ENCODE measurements around the gene LPAR1.

The LPAR1 gene

GRCh38 chr9:110876929-110877328 is 161.3 kb downstream of the LPAR1 start:
- DNase-seq = no peak
- H3K4me1 ChIP-seq (ENCODE audit: low read length) = no peaks in the 10 kb centered on the region
- no peaks in the 10 kb centered on the region for H3K36me3 ChIP-seq (replicated peaks; ENCODE audit: insufficient read depth, low read length)
- no peaks in the 10 kb centered on the region for H3K9me3 ChIP-seq (replicated peaks; ENCODE audit: insufficient read depth, low read length)
- no peak overlapping the region for H3K27ac ChIP-seq (ENCODE audit: low read length)
- H3K9me2 ChIP-seq (replicated peaks; ENCODE audit: insufficient read depth, low read length) = no peaks in the 10 kb centered on the region
- H3K4me2 ChIP-seq (ENCODE audit: low read depth, low read length) = no peak overlapping the region
- no peaks in the 10 kb centered on the region for H3K27me3 ChIP-seq (replicated peaks; ENCODE audit: insufficient read depth, low read length)
- no peak for TF ChIP-seq EZH2phosphoT487 (IDR thresholded peaks at IDR 0.05; ENCODE audit: low read length)
- no peak for TF ChIP-seq CTCF (IDR thresholded peaks at IDR 0.05; ENCODE audit: low read length)
- no peak for TF ChIP-seq EZH2 (optimal IDR thresholded peaks at IDR 0.05; ENCODE audit: low read depth, low read length)
- no peaks in the 10 kb centered on the region for H4K20me1 ChIP-seq (ENCODE audit: insufficient read depth, low read length)
- no peak overlapping the region for H3K9ac ChIP-seq (ENCODE audit: low read length)
- no peak overlapping the region for H3K4me3 ChIP-seq (ENCODE audit: low read length)
- no peaks in the 10 kb centered on the region for H3K79me2 ChIP-seq (ENCODE audit: low read length)
- H2AFZ ChIP-seq (ENCODE audit: low read length) = no peak overlapping the region
- H3F3A ChIP-seq (ENCODE audit: insufficient read depth, low read length) = no peaks in the 10 kb centered on the region

GRCh38 chr9:110874963-110875674 is 163.2 kb downstream of the LPAR1 start:
- no peaks in the 10 kb centered on the region for H3K79me2 ChIP-seq (ENCODE audit: low read length)
- H2AFZ ChIP-seq (ENCODE audit: low read length) = no peak overlapping the region
- H3K9ac ChIP-seq (ENCODE audit: low read length) = no peak overlapping the region
- H3K4me2 ChIP-seq (ENCODE audit: low read depth, low read length) = no peak overlapping the region
- no peaks in the 10 kb centered on the region for H3F3A ChIP-seq (ENCODE audit: insufficient read depth, low read length)
- H3K4me3 ChIP-seq (ENCODE audit: low read length) = no peak overlapping the region
- DNase-seq = no peak
- no peaks in the 10 kb centered on the region for H4K20me1 ChIP-seq (ENCODE audit: insufficient read depth, low read length)
- no peaks in the 10 kb centered on the region for H3K36me3 ChIP-seq (replicated peaks; ENCODE audit: insufficient read depth, low read length)
- H3K4me1 ChIP-seq (ENCODE audit: low read length) = no peaks in the 10 kb centered on the region
- H3K27me3 ChIP-seq (replicated peaks; ENCODE audit: insufficient read depth, low read length) = no peaks in the 10 kb centered on the region
- no peak for TF ChIP-seq EZH2phosphoT487 (IDR thresholded peaks at IDR 0.05; ENCODE audit: low read length)
- TF ChIP-seq EZH2 (optimal IDR thresholded peaks at IDR 0.05; ENCODE audit: low read depth, low read length) = no peak
- TF ChIP-seq CTCF (IDR thresholded peaks at IDR 0.05; ENCODE audit: low read length) = no peak
- no peaks in the 10 kb centered on the region for H3K9me2 ChIP-seq (replicated peaks; ENCODE audit: insufficient read depth, low read length)
- no peak overlapping the region for H3K27ac ChIP-seq (ENCODE audit: low read length)
- no peaks in the 10 kb centered on the region for H3K9me3 ChIP-seq (replicated peaks; ENCODE audit: insufficient read depth, low read length)

- no peak overlapping the region for H3K4me2 ChIP-seq (ENCODE audit: low read depth, low read length)
- DNase-seq = no peak
- no peaks in the 10 kb centered on the region for H3K79me2 ChIP-seq (ENCODE audit: low read length)
- no peaks in the 10 kb centered on the region for H3K27me3 ChIP-seq (replicated peaks; ENCODE audit: insufficient read depth, low read length)
- no peaks in the 10 kb centered on the region for H3F3A ChIP-seq (ENCODE audit: insufficient read depth, low read length)
- H3K4me1 ChIP-seq (ENCODE audit: low read length) = no peaks in the 10 kb centered on the region
- H2AFZ ChIP-seq (ENCODE audit: low read length) = no peak overlapping the region
- TF ChIP-seq CTCF (IDR thresholded peaks at IDR 0.05; ENCODE audit: low read length) (no peak), EZH2phosphoT487 (IDR thresholded peaks at IDR 0.05; ENCODE audit: low read length) (no peak), EZH2 (optimal IDR thresholded peaks at IDR 0.05; ENCODE audit: low read depth, low read length) (no peak)
- no peaks in the 10 kb centered on the region for H3K9me2 ChIP-seq (replicated peaks; ENCODE audit: insufficient read depth, low read length)
- H3K4me3 ChIP-seq (ENCODE audit: low read length) = no peak overlapping the region
- H4K20me1 ChIP-seq (ENCODE audit: insufficient read depth, low read length) = no peaks in the 10 kb centered on the region
- H3K27ac ChIP-seq (ENCODE audit: low read length) = no peak overlapping the region
- H3K36me3 ChIP-seq (replicated peaks; ENCODE audit: insufficient read depth, low read length) = no peaks in the 10 kb centered on the region
- no peaks in the 10 kb centered on the region for H3K9me3 ChIP-seq (replicated peaks; ENCODE audit: insufficient read depth, low read length)
- no peak overlapping the region for H3K9ac ChIP-seq (ENCODE audit: low read length)
These were observed 165.3 kb downstream of the LPAR1 start for GRCh38 chr9:110872920-110873319.

All from MM.1S (cell line).